K562 (cell line): ENCODE results near the gene VEGFB. TPM values are rescaled to one million over a fixed set of nuclear protein-coding genes. Genes with fewer than 3 reads are reported as not detected.
"Not testable (repeated sequence)": the region's sequence is repeated elsewhere in the genome, so short reads cannot be mapped to it uniquely, and the experiment has no call there.

Experiments
- ATAC-seq: fragments of 200-7000 bp; cut with Tn5 transposase; 3 replicates; pipeline ENCODE4 v1.9.1; 2020; ENCODE audit warnings: moderate library complexity
- BruUV-seq: library from RNA; stranded (reverse); fragments of 400-500 nt; replicated peaks from 2 replicates; lab custom pipeline; 2021; lab: Mats Ljungman, UMichigan
- CTCF ChIA-PET: fragments of 300-600 bp; formaldehyde crosslinking; extraction: SDS; loops from one replicate; lab custom pipeline; 2021; ENCODE audit warnings: low intra/inter-chr PET ratio; lab: Yijun Ruan, JAX
- POLR2A ChIA-PET: fragments of 300-600, 350-650 bp; sonication (Branson Sonifier 250); formaldehyde crosslinking; extraction: SDS; loops from one replicate; lab custom pipeline; 2021; ENCODE audit warnings: antibody characterized with exemption, inconsistent platforms; lab: Yijun Ruan, JAX
- DNase-seq, 4 experiments: peaks; one replicate each; pipeline versions ENCODE4 v3.0.0 to v3.0.0-alpha.2; 2011 to 2018; ENCODE audit warnings: low spot score in 3 of 4, mixed read lengths in 3 of 4; ENCODE audit errors: extremely low read depth in 1 of 4
- FAIRE-seq: peaks from 2 replicates; lab custom pipeline; 2011; peaks lifted over from hg19 to GRCh38; lab: Jason Lieb, UNC
- H2AFZ ChIP-seq: 2 replicates; pipeline ENCODE4 v1.6.0; 2011; ENCODE audit warnings: low read depth, low read length, control low read depth, inconsistent platforms
- H3K27ac ChIP-seq: fragments of 200-600 bp; 3 replicates; pipeline ENCODE4 v1.8.0; 2011; ENCODE audit warnings: low read depth, mild to moderate bottlenecking, control low read depth, inconsistent platforms, low read length, moderate library complexity, mixed read lengths; ENCODE audit errors: extremely low read depth
- H3K27me3 ChIP-seq, 2 experiments: fragments of 300-600 bp in 1 of 2; 2 replicates in 1 of 2; 3 replicates in 1 of 2; pipeline versions ENCODE4 v1.6.0 to v1.8.0; 2011; ENCODE audit warnings: inconsistent platforms in 2 of 2, low read length in 2 of 2, mild to moderate bottlenecking in 1 of 2, mixed read lengths in 1 of 2, moderate library complexity in 1 of 2; ENCODE audit not compliant: control insufficient read depth in 2 of 2, insufficient read depth in 2 of 2
- H3K36me3 ChIP-seq: fragments of 300-600 bp; 3 replicates; pipeline ENCODE4 v1.8.0; 2011; ENCODE audit warnings: mild to moderate bottlenecking, low read length, inconsistent platforms; ENCODE audit not compliant: control insufficient read depth, insufficient read depth
- H3K4me1 ChIP-seq, 2 experiments: fragments of 200-600 bp in 1 of 2; replicated peaks in 1 of 2; 2 replicates in 1 of 2; 3 replicates in 1 of 2; pipeline versions ENCODE4 v1.5.1 to v1.8.0; 2011; ENCODE audit warnings: inconsistent platforms in 2 of 2, low read length in 2 of 2, mild to moderate bottlenecking in 1 of 2, mixed read lengths in 1 of 2, moderate library complexity in 1 of 2; ENCODE audit not compliant: control insufficient read depth in 2 of 2, insufficient read depth in 2 of 2
- H3K4me2 ChIP-seq: 2 replicates; pipeline ENCODE4 v1.6.1; 2011; ENCODE audit warnings: low read length, control low read depth, inconsistent platforms, mixed read lengths; ENCODE audit not compliant: insufficient read depth
- H3K4me3 ChIP-seq: fragments of 200-600 bp; sonication (generic), shearing (Covaris generic); 2 replicates; pipeline ENCODE4 v1.5.1; 2016; ENCODE audit warnings: control low read depth, inconsistent platforms
- H3K79me2 ChIP-seq: fragments of 200-600 bp; 3 replicates; pipeline ENCODE4 v1.8.0; 2011; ENCODE audit warnings: low read length, inconsistent platforms; ENCODE audit not compliant: control insufficient read depth, insufficient read depth
- H3K9ac ChIP-seq, 2 experiments: 2 replicates each; pipeline versions ENCODE4 v1.6.0 to v1.6.1; 2011; ENCODE audit warnings: low read depth in 2 of 2, low read length in 2 of 2, control low read depth in 1 of 2, inconsistent platforms in 1 of 2, mild to moderate bottlenecking in 1 of 2, mixed read lengths in 1 of 2; ENCODE audit not compliant: insufficient read depth in 1 of 2
- H3K9me1 ChIP-seq: one replicate; pipeline ENCODE4 v1.6.0; 2011; ENCODE audit warnings: inconsistent platforms, mild to moderate bottlenecking, low read length, moderate library complexity; ENCODE audit not compliant: control insufficient read depth, insufficient read depth
- H3K9me3 ChIP-seq: replicated peaks from 2 replicates; pipeline ENCODE4 v1.5.1; 2011; ENCODE audit warnings: low read depth, low read length, inconsistent platforms; ENCODE audit not compliant: control insufficient read depth, insufficient read depth
- H4K20me1 ChIP-seq: replicated peaks from 2 replicates; pipeline ENCODE4 v1.6.1; 2011; ENCODE audit warnings: low read length, inconsistent platforms, mixed read lengths; ENCODE audit not compliant: control insufficient read depth, insufficient read depth
- CCNT2 ChIP-seq: IDR thresholded peaks from 2 replicates; pipeline ENCODE4 v1.6.1; 2011; ENCODE audit warnings: borderline replicate concordance, low read depth, mild to moderate bottlenecking, moderate library complexity, mixed read lengths, low read length; ENCODE audit not compliant: insufficient read length; ENCODE audit errors: extremely low read depth
- CXXC5 ChIP-seq: fragments of 250-450 bp; sonication (Bioruptor Pico); IDR thresholded peaks from 2 replicates; pipeline ENCODE4 v1.8.0; 2022; ENCODE audit warnings: inconsistent platforms, mild to moderate bottlenecking, moderate library complexity
- E2F6 ChIP-seq, 2 experiments: IDR thresholded peaks; 2 replicates each; pipeline ENCODE4 v1.6.1; 2011; ENCODE audit warnings: borderline replicate concordance in 1 of 2, control low read depth in 1 of 2, low read depth in 1 of 2, low read length in 1 of 2, mild to moderate bottlenecking in 1 of 2, mixed read lengths in 1 of 2, moderate library complexity in 1 of 2; ENCODE audit not compliant: insufficient read depth in 1 of 2, insufficient read length in 1 of 2, poor library complexity in 1 of 2, severe bottlenecking in 1 of 2; ENCODE audit errors: extremely low read depth in 1 of 2
- GTF3C2 ChIP-seq: IDR thresholded peaks from 3 replicates; pipeline ENCODE4 v1.6.1; 2011; ENCODE audit warnings: borderline replicate concordance, mild to moderate bottlenecking, moderate library complexity; ENCODE audit not compliant: insufficient read length; ENCODE audit errors: extremely low read depth
- MYC ChIP-seq, 2 experiments: fragments of 250-450 bp in 1 of 2; sonication (Bioruptor Pico) in 1 of 2; IDR thresholded peaks; 2 replicates each; pipeline versions ENCODE4 v1.5.1 to v1.6.1; 2012 to 2021; ENCODE audit warnings: low read depth in 2 of 2, borderline replicate concordance in 1 of 2, improper control_type of control experiment in 1 of 2, low read length in 1 of 2, mild to moderate bottlenecking in 1 of 2, moderate library complexity in 1 of 2
- NONO ChIP-seq, 2 experiments: fragments of 200-400 bp in 1 of 2; fragments of 450-650 bp in 1 of 2; formaldehyde crosslinking in 1 of 2; IDR thresholded peaks; 2 replicates each; pipeline ENCODE4 v1.6.1; 2017; ENCODE audit warnings: low read depth in 2 of 2, mild to moderate bottlenecking in 2 of 2, moderate library complexity in 2 of 2, low read length in 1 of 2
- RBM25 ChIP-seq: fragments of 200-400 bp; formaldehyde crosslinking; IDR thresholded peaks from 2 replicates; pipeline ENCODE4 v1.6.1; 2018; ENCODE audit warnings: low read length, low read depth, moderate library complexity; ENCODE audit not compliant: severe bottlenecking
- SIN3A ChIP-seq, 2 experiments: fragments of 150-350 bp in 1 of 2; IDR thresholded peaks; 2 replicates each; pipeline ENCODE4 v1.6.1; 2011 to 2016; ENCODE audit warnings: borderline replicate concordance in 2 of 2, low read depth in 2 of 2, low read length in 2 of 2, mild to moderate bottlenecking in 2 of 2, moderate library complexity in 2 of 2; ENCODE audit not compliant: control insufficient read depth in 1 of 2
- SMAD4 ChIP-seq: fragments of 250-450 bp; sonication (Bioruptor Pico); conservative IDR thresholded peaks from 2 replicates; pipeline ENCODE4 v1.8.0; 2021; ENCODE audit warnings: inconsistent platforms, mild to moderate bottlenecking, moderate library complexity
- YY1 ChIP-seq, 3 experiments: IDR thresholded peaks; 2 replicates each; pipeline ENCODE4 v1.6.1; 2011; ENCODE audit warnings: low read length in 2 of 3, mild to moderate bottlenecking in 2 of 3, moderate library complexity in 2 of 3, borderline replicate concordance in 1 of 3, control low read depth in 1 of 3, low read depth in 1 of 3; ENCODE audit not compliant: insufficient read depth in 3 of 3, insufficient replicate concordance in 2 of 3, control insufficient read depth in 1 of 3, insufficient read length in 1 of 3; ENCODE audit errors: extremely low read depth in 1 of 3
- ZFP36 ChIP-seq: fragments of 150-350 bp; IDR thresholded peaks from 2 replicates; pipeline ENCODE4 v1.6.1; 2018; ENCODE audit warnings: low read length, low read depth; ENCODE audit not compliant: partially characterized antibody
- ZNF436 ChIP-seq: fragments of 250-450, 450-650 bp; sonication (Bioruptor Pico); formaldehyde crosslinking; IDR thresholded peaks from 2 replicates; pipeline ENCODE4 v1.7.0; 2020; ENCODE audit warnings: mild to moderate bottlenecking
- WGBS: fragments of 100-300 bp; shearing (Covaris generic); methylation state at CpG from one replicate; pipeline ENCODE4 v1.1.6; 2016; ENCODE audit warnings: low coverage, mixed read lengths; ENCODE audit not compliant: insufficient coverage; ENCODE audit errors: missing lambda C conversion rate; 5-methylcytosine and 5-hydroxymethylcytosine counted together
- in situ Hi-C: fragments of 300-500 bp; cut with MboI; formaldehyde crosslinking; loops from 4 replicates; pipeline ENCODE4 v1.15.0; 2018; ENCODE audit warnings: inconsistent platforms, mixed read lengths
- intact Hi-C: fragments of 100-400 bp; cut with micrococcal nuclease; formaldehyde crosslinking; loops from 2 replicates; pipeline ENCODE4 v1.14.2; 2022
- polyA plus RNA-seq, 8 experiments: library from polyadenylated mRNA; depleted of rRNA in 4 of 8; stranded (reverse) in 5 of 8; unstranded in 3 of 8; fragments of >200 nt; fragmentation: Nextera tagmentation in 2 of 8; fragmentation: Illumina TruSeq in 1 of 8; extraction: Ambion mirVana in 2 of 8; extraction: Trizol in 1 of 8; gene quantifications; 2 replicates each; pipeline versions ENCODE4 v1.2.1 to v1.2.3, GENCODE V29; 2011 to 2014; ENCODE audit warnings: inconsistent platforms in 1 of 8, missing spikeins in 1 of 8
- total RNA-seq, 7 experiments: library from RNA; depleted of rRNA in 6 of 7; stranded (reverse); fragments of >200 nt in 6 of 7; fragmentation: Illumina TruSeq in 2 of 7; extraction: Trizol in 2 of 7; gene quantifications; 2 replicates each; pipeline versions ENCODE4 v1.2.1 to v1.2.3, GENCODE V29; 2011 to 2021; ENCODE audit warnings: low replicate concordance in 1 of 7
- TF ChIP-seq, protein P1 (sequence below): fragments of 250-450 bp; sonication (Bioruptor Pico); IDR thresholded peaks from 2 replicates; pipeline ENCODE4 v1.8.0; 2021; ENCODE audit warnings: borderline replicate concordance, mild to moderate bottlenecking, moderate library complexity; ENCODE audit not compliant: poor library complexity, severe bottlenecking

Gene VEGFB
- total and polyA plus RNA-seq, 9 of the 15 experiments (the other 6 are each of a cell fraction or from before 2014, with no cell fraction given): 11.0 to 83.4 (median 25.7) TPM

DNA sequence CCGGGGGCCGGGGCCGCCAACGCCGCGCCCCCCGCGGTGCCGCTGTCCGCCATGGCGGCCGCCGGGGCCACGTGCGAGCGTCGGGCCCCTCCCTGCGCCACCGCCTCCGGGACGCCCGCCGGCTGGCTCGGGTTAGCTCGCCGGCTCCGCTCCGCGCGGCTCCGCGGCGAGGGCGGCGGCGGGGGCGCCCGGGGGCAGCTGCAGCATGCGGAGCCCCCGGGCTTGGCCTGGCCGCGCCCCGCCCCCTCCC, 12.2 kb downstream of the VEGFB start:
- H3K4me3 ChIP-seq: peak overlapping the region; percentile 98
- H3K9ac ChIP-seq: peak overlapping the region; percentile 95 to 98; a peak in 3 of 4 replicates
- peak overlapping the region; percentile 98; the same call in 2 of the 3 replicates for H3K27ac ChIP-seq
- BruUV-seq; H3K9me3 ChIP-seq; FAIRE-seq; CTCF ChIA-PET; H2AFZ ChIP-seq; H3K4me2 ChIP-seq; in situ Hi-C loops; ATAC-seq; DNase-seq; H3K27me3 ChIP-seq; H4K20me1 ChIP-seq; H3K9me1 ChIP-seq; TF ChIP-seq MYC (CRISPR knock-in tag; IDR thresholded peaks at IDR 0.05; ENCODE audit: borderline replicate concordance, low read depth): not testable (repeated sequence)
- H3K4me1 ChIP-seq: peaks cover 41 to 92% of the 10 kb centered on the region in 2 experiments
- WGBS: 0% methylated on average over 15 of the region's 43 CpGs
- H3K79me2 ChIP-seq: peaks cover 50% of the 10 kb centered on the region
- intact Hi-C loops: loop anchor here (2.0 to 10.0 kb wide), 3 partner anchors 22 to 58 kb away; partner anchors contain the start of genes CATSPERZ, ESRRA and FERMT3
- POLR2A ChIA-PET: interaction anchor here (0.7 to 7.8 kb wide), 8 partner anchors 11 to 1875 kb away, joined by 3 to 58 read pairs (median 6); partner anchors contain the start of genes STIP1 and VEGFB
- peaks cover 37% of the 10 kb centered on the region for H3K36me3 ChIP-seq
- TF ChIP-seq ZFP36: peak; percentile 90
- peak in 1 of 2 experiments; percentile 37; a peak in 1 of 4 replicates for TF ChIP-seq SIN3A (IDR thresholded peaks at IDR 0.05; ENCODE audit: borderline replicate concordance in 2 of 2, control insufficient read depth in 1 of 2, low read depth in 2 of 2, low read length in 2 of 2)
- TF ChIP-seq RBM25: peak; percentile 72
- peak; percentile 34 for TF ChIP-seq GTF3C2
- TF ChIP-seq MYC (IDR thresholded peaks at IDR 0.05; ENCODE audit: low read depth, low read length): peak; percentile 70; the same call in 1 of the 2 replicates
- TF ChIP-seq, protein P1, sequence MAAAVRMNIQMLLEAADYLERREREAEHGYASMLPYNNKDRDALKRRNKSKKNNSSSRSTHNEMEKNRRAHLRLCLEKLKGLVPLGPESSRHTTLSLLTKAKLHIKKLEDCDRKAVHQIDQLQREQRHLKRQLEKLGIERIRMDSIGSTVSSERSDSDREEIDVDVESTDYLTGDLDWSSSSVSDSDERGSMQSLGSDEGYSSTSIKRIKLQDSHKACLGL (CRISPR knock-in tag): peak; percentile 66
- TF ChIP-seq CCNT2: peak; percentile 26
- TF ChIP-seq NONO (IDR thresholded peaks at IDR 0.05; ENCODE audit: low read depth in 2 of 2, low read length in 1 of 2): peak in 1 of 2 experiments; percentile 55; a peak in 1 of 4 replicates
- TF ChIP-seq E2F6 (IDR thresholded peaks at IDR 0.05; ENCODE audit: borderline replicate concordance in 1 of 2, extremely low read depth in 1 of 2, insufficient read depth in 1 of 2, insufficient read length in 1 of 2, low read depth in 1 of 2, low read length in 1 of 2, poor library complexity in 1 of 2, severe bottlenecking in 1 of 2): peak in 1 of 2 experiments; percentile 71
- TF ChIP-seq ZNF436: peak; percentile 89
- peak; percentile 14; the same call in 1 of the 2 replicates for TF ChIP-seq SMAD4 (CRISPR knock-in tag)
- TF ChIP-seq YY1 (IDR thresholded peaks at IDR 0.05; ENCODE audit: borderline replicate concordance in 1 of 3, control insufficient read depth in 1 of 3, extremely low read depth in 1 of 3, insufficient read depth in 3 of 3, insufficient read length in 1 of 3, insufficient replicate concordance in 2 of 3, low read depth in 1 of 3, low read length in 2 of 3): peak in 2 of 3 experiments; percentile 78 to 80
- peak; percentile 66 for TF ChIP-seq CXXC5 (CRISPR knock-in tag)
